ENCODE data around the gene CARD14. TPM values are rescaled to one million over a fixed set of nuclear protein-coding genes. Genes with fewer than 3 reads are reported as not detected.

Gene CARD14
- total RNA-seq, 1 experiment from 2014 or later: 0.24 TPM

- H3K79me1 ChIP-seq (ENCODE audit: insufficient read depth, low read depth, low read length, poor library complexity, severe bottlenecking): no peaks in the 10 kb centered on the region
- Mint-ChIP-seq H3K36me3 (ENCODE audit: insufficient read depth in 1 of 3, low read depth in 3 of 3) (no peaks in the 10 kb centered on the region; a peak in 1 of 7 replicates), H3K9me3 (no peaks in the 10 kb centered on the region; a peak in 1 of 5 replicates), H3K4me1 (peaks cover 3 to 18% of the 10 kb centered on the region in 2 experiments), H3K4me3 (no peak overlapping the region), H3K27ac (no peak overlapping the region), H3K27me3 (ENCODE audit: low read depth) (peaks cover 22% of the 10 kb centered on the region)
- no peak overlapping the region for H3K4me2 ChIP-seq (ENCODE audit: insufficient read depth, insufficient read length, low read length)
- H2BK120ac ChIP-seq (ENCODE audit: low read depth, low read length, poor library complexity, severe bottlenecking): no peak overlapping the region
- no peak for TF ChIP-seq CTCF (conservative IDR thresholded peaks at IDR 0.05)
- H4K20me1 ChIP-seq (ENCODE audit: control insufficient read depth, insufficient read depth, insufficient read length): no peaks in the 10 kb centered on the region
- H3K23ac ChIP-seq (ENCODE audit: insufficient read length, low read depth, low read length): no peak overlapping the region
- H2BK5ac ChIP-seq (ENCODE audit: insufficient read length, low read length): no peak overlapping the region
- H3K4me1 ChIP-seq (ENCODE audit: insufficient read depth, low read length): no peaks in the 10 kb centered on the region
- H3K23me2 ChIP-seq (ENCODE audit: insufficient read length, low read depth, low read length, poor library complexity, severe bottlenecking): no peaks in the 10 kb centered on the region
- H2BK20ac ChIP-seq (ENCODE audit: low read depth, low read length, poor library complexity, severe bottlenecking): no peak overlapping the region
- no peaks in the 10 kb centered on the region for H3K79me2 ChIP-seq (ENCODE audit: insufficient read depth, low read length)
- no peak overlapping the region for H2AFZ ChIP-seq (ENCODE audit: low read length)
- no peak for DNase-seq
- H3K27me3 ChIP-seq (ENCODE audit: insufficient read depth, low read length): no peaks in the 10 kb centered on the region
- H3K27ac ChIP-seq (ENCODE audit: insufficient read length, low read depth, low read length): no peak overlapping the region
- H4K5ac ChIP-seq (ENCODE audit: insufficient read length, low read depth, low read length): no peak overlapping the region
- H3K18ac ChIP-seq (ENCODE audit: insufficient read length, low read depth, low read length): no peak overlapping the region
- no peak overlapping the region for H2BK15ac ChIP-seq (ENCODE audit: low read depth, low read length)
- H4K8ac ChIP-seq (replicated peaks; ENCODE audit: insufficient read length, low read depth, low read length): no peak overlapping the region
- no peak overlapping the region for H2BK12ac ChIP-seq (ENCODE audit: insufficient read length, low read depth, low read length)
- H2AK5ac ChIP-seq (ENCODE audit: insufficient read length, low read length): no peak overlapping the region
- H3K56ac ChIP-seq (ENCODE audit: insufficient read length, low read depth, low read length): no peak overlapping the region
- no peak overlapping the region for H3T11ph ChIP-seq (ENCODE audit: low read length)
- no peaks in the 10 kb centered on the region for H3K9me3 ChIP-seq (ENCODE audit: control insufficient read depth, low read depth, low read length)
- no peak overlapping the region for H3K14ac ChIP-seq (ENCODE audit: insufficient read depth, low read length)
- no peak overlapping the region for H3K4ac ChIP-seq (ENCODE audit: low read depth, low read length)
- no CpG with 5 or more reads among the region's 6 CpGs for WGBS (ENCODE audit: extremely low coverage, insufficient read length, low lambda C conversion rate)
- H3K9ac ChIP-seq (ENCODE audit: extremely low read depth, insufficient read length, low read length): no peak overlapping the region
- H4K91ac ChIP-seq (ENCODE audit: insufficient read length, low read depth, low read length): no peak overlapping the region
Measured at GRCh38 chr17:80173916-80174315, 4.1 kb downstream of the CARD14 start.
